Measurements from ENCODE around the gene SIGLEC7.

- TF ChIP-seq CTCF (IDR thresholded peaks at IDR 0.05) (peak; percentile 31 to 70), POLR2A (IDR thresholded peaks at IDR 0.05) (no peak)
Measured at GRCh38 chr19:51097166-51097738, 44.8 kb upstream of the SIGLEC7 start.

Data from suprapubic skin (tissue), 3 donors.